Astrocyte (in vitro differentiated cells and primary cell): ENCODE results near the gene EPHA2. TPM values are rescaled to one million over a fixed set of nuclear protein-coding genes. Genes with fewer than 3 reads are reported as not detected.

ENCODE experiments used
- DNase-seq: peaks from one replicate; pipeline ENCODE4 v3.0.0-alpha.2; 2010; ENCODE audit warnings: low read depth
- FAIRE-seq: peaks from 2 replicates; lab custom pipeline; 2011; peaks lifted over from hg19 to GRCh38; lab: Jason Lieb, UNC
- H2AFZ ChIP-seq: 2 replicates; pipeline ENCODE4 v1.6.0; 2012; ENCODE audit warnings: low read depth, low read length, inconsistent platforms
- H3K27ac ChIP-seq: 2 replicates; pipeline ENCODE4 v1.5.1; 2011; ENCODE audit warnings: low read depth, low read length, inconsistent platforms
- H3K27me3 ChIP-seq: 2 replicates; pipeline ENCODE4 v1.6.0; 2011; ENCODE audit warnings: low read length, inconsistent platforms; ENCODE audit not compliant: insufficient read depth
- H3K36me3 ChIP-seq: 2 replicates; pipeline ENCODE4 v1.5.1; 2011; ENCODE audit warnings: low read length, inconsistent platforms; ENCODE audit not compliant: insufficient read depth
- H3K4me1 ChIP-seq: 2 replicates; pipeline ENCODE4 v1.5.1; 2011; ENCODE audit warnings: low read length, inconsistent platforms; ENCODE audit not compliant: insufficient read depth
- H3K4me2 ChIP-seq: 2 replicates; pipeline ENCODE4 v1.6.0; 2012; ENCODE audit warnings: low read length, inconsistent platforms
- H3K4me3 ChIP-seq: 2 replicates; pipeline ENCODE4 v1.5.1; 2011; ENCODE audit warnings: low read depth, mild to moderate bottlenecking, low read length, inconsistent platforms; ENCODE audit not compliant: insufficient read depth
- H3K79me2 ChIP-seq: 2 replicates; pipeline ENCODE4 v1.6.0; 2012; ENCODE audit warnings: mild to moderate bottlenecking, low read length, inconsistent platforms; ENCODE audit not compliant: insufficient read depth
- H3K9ac ChIP-seq: 2 replicates; pipeline ENCODE4 v1.6.0; 2012; ENCODE audit warnings: mild to moderate bottlenecking, low read length, inconsistent platforms
- H3K9me3 ChIP-seq: 2 replicates; pipeline ENCODE4 v1.5.1; 2012; ENCODE audit warnings: low read depth, mild to moderate bottlenecking, low read length, inconsistent platforms; ENCODE audit not compliant: insufficient read depth
- H4K20me1 ChIP-seq: 2 replicates; pipeline ENCODE4 v1.6.0; 2012; ENCODE audit warnings: low read length, inconsistent platforms; ENCODE audit not compliant: insufficient read depth
- H3K27ac Mint-ChIP-seq: one replicate; pipeline ENCODE4 v1.8.0; 2021; ENCODE audit warnings: mild to moderate bottlenecking, mixed read lengths; ENCODE audit not compliant: unreplicated experiment
- H3K27me3 Mint-ChIP-seq: one replicate; pipeline ENCODE4 v1.8.0; 2021; ENCODE audit warnings: low read depth, mixed read lengths; ENCODE audit not compliant: unreplicated experiment
- H3K36me3 Mint-ChIP-seq: one replicate; pipeline ENCODE4 v1.8.0; 2021; ENCODE audit warnings: low read depth, mixed read lengths; ENCODE audit not compliant: unreplicated experiment
- H3K4me1 Mint-ChIP-seq: one replicate; pipeline ENCODE4 v1.8.0; 2021; ENCODE audit warnings: low read depth, mixed read lengths; ENCODE audit not compliant: unreplicated experiment
- H3K4me3 Mint-ChIP-seq: one replicate; pipeline ENCODE4 v1.8.0; 2021; ENCODE audit warnings: mild to moderate bottlenecking, moderate library complexity, mixed read lengths; ENCODE audit not compliant: unreplicated experiment
- H3K9me3 Mint-ChIP-seq: one replicate; pipeline ENCODE4 v1.8.0; 2021; ENCODE audit warnings: mild to moderate bottlenecking, mixed read lengths; ENCODE audit not compliant: unreplicated experiment
- EZH2 ChIP-seq: IDR thresholded peaks from 2 replicates; pipeline ENCODE4 v1.6.1; 2012; ENCODE audit warnings: mild to moderate bottlenecking, low read length, inconsistent platforms; ENCODE audit not compliant: insufficient read depth
- total RNA-seq: library from RNA; stranded (reverse); gene quantifications from 2 replicates; pipeline ENCODE4 v1.2.1, GENCODE V29; 2021
- TF ChIP-seq, protein P1 (sequence below): IDR thresholded peaks from 2 replicates; pipeline ENCODE4 v1.5.1; 2011; ENCODE audit warnings: low read depth, mild to moderate bottlenecking, inconsistent platforms, low read length, moderate library complexity; ENCODE audit not compliant: insufficient read depth

The EPHA2 gene
- total RNA-seq, 1 donor from 2014 or later: 140 TPM

DNA sequence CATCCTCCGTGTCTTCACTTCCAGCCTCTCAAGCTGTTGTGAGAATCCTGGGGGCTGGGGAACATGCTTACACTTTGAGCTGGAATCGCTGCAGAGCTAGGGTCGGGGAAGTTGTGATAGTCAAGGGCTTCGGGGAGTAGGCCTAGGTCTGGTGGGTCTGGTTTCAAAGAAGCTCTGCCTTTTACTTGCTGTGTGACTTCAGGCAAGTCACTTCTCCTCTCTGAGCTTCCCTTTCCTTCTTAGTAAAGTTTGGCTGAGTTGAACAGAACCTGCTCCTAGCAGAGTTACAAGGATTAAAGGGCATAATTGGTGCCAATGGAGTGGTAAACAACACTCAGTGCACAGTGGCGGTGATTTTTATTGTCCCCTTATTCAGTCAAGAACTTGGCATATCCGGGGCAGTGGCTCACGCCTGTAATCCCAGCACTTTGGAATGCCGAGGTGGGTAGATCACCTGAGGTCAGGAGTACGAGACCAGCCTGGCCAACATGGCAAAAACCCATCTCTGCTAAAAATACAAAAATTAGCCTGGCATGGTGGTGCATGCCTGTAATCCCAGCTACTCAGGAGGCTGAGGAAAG, 30.9 kb upstream of the EPHA2 start:
- H3K27ac Mint-ChIP-seq: no peak overlapping the region

DNA sequence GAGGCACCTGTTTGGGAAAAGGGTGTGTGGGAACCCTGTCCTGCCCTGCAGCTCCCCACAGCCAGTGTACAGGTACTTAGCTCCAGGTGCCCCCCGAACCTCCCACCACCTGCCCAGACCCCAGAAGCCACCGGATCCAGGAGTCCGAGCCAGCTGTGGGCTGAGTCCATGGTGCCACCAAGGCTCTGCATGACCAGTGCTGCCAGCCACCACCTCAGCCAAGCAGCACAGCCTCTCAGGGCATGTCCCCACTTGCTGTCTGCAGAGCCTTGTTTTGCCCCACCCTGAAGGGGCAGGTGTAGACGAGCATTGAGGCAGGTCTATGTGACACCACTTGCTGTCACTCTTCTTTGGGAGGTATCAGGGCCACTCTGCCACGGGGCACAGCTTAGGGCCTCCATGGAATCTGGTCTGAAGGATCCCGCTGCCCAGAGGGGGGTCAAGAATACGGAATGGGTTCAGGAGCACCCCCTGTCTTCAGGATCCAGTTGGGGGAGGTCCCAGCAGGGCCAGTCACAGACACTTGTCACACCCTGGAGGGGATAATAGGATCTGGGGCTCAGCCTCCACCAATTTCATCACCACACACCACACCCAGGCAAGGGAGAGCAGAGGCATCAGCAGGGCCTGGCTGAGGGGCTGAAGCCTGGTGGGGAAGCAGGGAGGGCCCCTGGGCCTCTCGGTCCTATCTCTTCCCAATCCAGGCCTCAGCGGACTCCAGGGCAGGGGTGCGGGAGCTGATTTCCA, 28.9 kb upstream of the EPHA2 start:
- H3K9ac ChIP-seq: no peak overlapping the region
- H3K4me3 ChIP-seq: no peak overlapping the region
- no peaks in the 10 kb centered on the region for H3K79me2 ChIP-seq
- no peak overlapping the region for H3K4me3 Mint-ChIP-seq
- no peak overlapping the region for H2AFZ ChIP-seq
- H3K36me3 Mint-ChIP-seq: no peaks in the 10 kb centered on the region
- DNase-seq (no peak), FAIRE-seq (no peak)
- no peaks in the 10 kb centered on the region for H3K27me3 ChIP-seq
- H3K27me3 Mint-ChIP-seq: no peaks in the 10 kb centered on the region
- no peaks in the 10 kb centered on the region for H3K36me3 ChIP-seq
- H3K4me1 ChIP-seq: peaks cover 30% of the 10 kb centered on the region
- H3K4me2 ChIP-seq: no peak overlapping the region
- H4K20me1 ChIP-seq: no peaks in the 10 kb centered on the region
- no peak for TF ChIP-seq EZH2
- TF ChIP-seq, protein P1, sequence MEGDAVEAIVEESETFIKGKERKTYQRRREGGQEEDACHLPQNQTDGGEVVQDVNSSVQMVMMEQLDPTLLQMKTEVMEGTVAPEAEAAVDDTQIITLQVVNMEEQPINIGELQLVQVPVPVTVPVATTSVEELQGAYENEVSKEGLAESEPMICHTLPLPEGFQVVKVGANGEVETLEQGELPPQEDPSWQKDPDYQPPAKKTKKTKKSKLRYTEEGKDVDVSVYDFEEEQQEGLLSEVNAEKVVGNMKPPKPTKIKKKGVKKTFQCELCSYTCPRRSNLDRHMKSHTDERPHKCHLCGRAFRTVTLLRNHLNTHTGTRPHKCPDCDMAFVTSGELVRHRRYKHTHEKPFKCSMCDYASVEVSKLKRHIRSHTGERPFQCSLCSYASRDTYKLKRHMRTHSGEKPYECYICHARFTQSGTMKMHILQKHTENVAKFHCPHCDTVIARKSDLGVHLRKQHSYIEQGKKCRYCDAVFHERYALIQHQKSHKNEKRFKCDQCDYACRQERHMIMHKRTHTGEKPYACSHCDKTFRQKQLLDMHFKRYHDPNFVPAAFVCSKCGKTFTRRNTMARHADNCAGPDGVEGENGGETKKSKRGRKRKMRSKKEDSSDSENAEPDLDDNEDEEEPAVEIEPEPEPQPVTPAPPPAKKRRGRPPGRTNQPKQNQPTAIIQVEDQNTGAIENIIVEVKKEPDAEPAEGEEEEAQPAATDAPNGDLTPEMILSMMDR: no peak
- no peak overlapping the region for H3K27ac ChIP-seq
- H3K9me3 ChIP-seq: no peaks in the 10 kb centered on the region
- H3K27ac Mint-ChIP-seq: no peak overlapping the region
- H3K9me3 Mint-ChIP-seq: no peaks in the 10 kb centered on the region
- H3K4me1 Mint-ChIP-seq: peaks cover 26% of the 10 kb centered on the region

More for the DNA sequence above, 30.9 kb upstream of the EPHA2 start:
- H3K9ac ChIP-seq: no peak overlapping the region
- H3K9me3 ChIP-seq: no peaks in the 10 kb centered on the region
- no peaks in the 10 kb centered on the region for H3K79me2 ChIP-seq
- TF ChIP-seq EZH2: no peak
- TF ChIP-seq, protein P1: no peak
- DNase-seq (no peak), FAIRE-seq (no peak)
- H3K4me1 ChIP-seq: peaks cover 25% of the 10 kb centered on the region
- peaks cover 18% of the 10 kb centered on the region for H3K4me1 Mint-ChIP-seq
- H4K20me1 ChIP-seq: no peaks in the 10 kb centered on the region
- H3K9me3 Mint-ChIP-seq: no peaks in the 10 kb centered on the region
- H3K27me3 ChIP-seq: no peaks in the 10 kb centered on the region
- H3K4me2 ChIP-seq: no peak overlapping the region
- H3K4me3 Mint-ChIP-seq: no peak overlapping the region
- H3K27me3 Mint-ChIP-seq: peaks cover 6% of the 10 kb centered on the region
- H3K4me3 ChIP-seq: no peak overlapping the region
- no peak overlapping the region for H3K27ac ChIP-seq
- H3K36me3 ChIP-seq: no peaks in the 10 kb centered on the region
- H2AFZ ChIP-seq: peak overlapping the region; percentile 28
- H3K36me3 Mint-ChIP-seq: no peaks in the 10 kb centered on the region
